Measurements from ENCODE around the gene BMAL1. TPM values are rescaled to one million over a fixed set of nuclear protein-coding genes. Genes with fewer than 3 reads are reported as not detected.
"Not testable (repeated sequence)": the region's sequence is repeated elsewhere in the genome, so short reads cannot be mapped to it uniquely, and the experiment has no call there.

The BMAL1 gene
- total RNA-seq, 1 donor from 2014 or later = 14.8 TPM

DNA sequence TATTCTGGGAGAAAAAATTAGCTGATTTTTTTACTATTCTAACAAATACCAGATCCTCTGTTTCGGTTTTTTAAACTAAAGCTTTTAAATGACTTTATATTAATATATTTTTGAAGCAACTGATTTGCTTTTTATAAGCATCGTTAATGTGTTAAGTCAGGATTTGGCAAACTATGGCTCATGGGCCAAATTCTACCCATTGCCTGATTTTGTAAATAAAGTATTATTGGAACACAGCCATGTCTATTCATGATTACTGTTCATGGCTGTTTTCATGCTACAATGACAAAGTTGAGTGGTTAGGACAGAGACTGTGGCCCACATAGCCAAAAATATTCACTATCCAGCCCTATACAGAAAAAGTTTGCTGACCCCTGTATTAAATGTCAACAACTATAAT is 155.8 kb downstream of the BMAL1 start:
- DNase-seq (ENCODE audit: low spot score) = no peak
- Mint-ChIP-seq H3K4me3 (ENCODE audit: unreplicated experiment) (no peak overlapping the region), H3K4me1 (ENCODE audit: low read depth) (peaks cover 12% of the 10 kb centered on the region), H3K27me3 (ENCODE audit: low read depth) (no peaks in the 10 kb centered on the region), H3K36me3 (ENCODE audit: low read depth) (peaks cover 7% of the 10 kb centered on the region), H3K27ac (ENCODE audit: unreplicated experiment) (no peak overlapping the region), H3K9me3 (ENCODE audit: low read depth) (peaks cover 14% of the 10 kb centered on the region)
- TF ChIP-seq, protein P1, sequence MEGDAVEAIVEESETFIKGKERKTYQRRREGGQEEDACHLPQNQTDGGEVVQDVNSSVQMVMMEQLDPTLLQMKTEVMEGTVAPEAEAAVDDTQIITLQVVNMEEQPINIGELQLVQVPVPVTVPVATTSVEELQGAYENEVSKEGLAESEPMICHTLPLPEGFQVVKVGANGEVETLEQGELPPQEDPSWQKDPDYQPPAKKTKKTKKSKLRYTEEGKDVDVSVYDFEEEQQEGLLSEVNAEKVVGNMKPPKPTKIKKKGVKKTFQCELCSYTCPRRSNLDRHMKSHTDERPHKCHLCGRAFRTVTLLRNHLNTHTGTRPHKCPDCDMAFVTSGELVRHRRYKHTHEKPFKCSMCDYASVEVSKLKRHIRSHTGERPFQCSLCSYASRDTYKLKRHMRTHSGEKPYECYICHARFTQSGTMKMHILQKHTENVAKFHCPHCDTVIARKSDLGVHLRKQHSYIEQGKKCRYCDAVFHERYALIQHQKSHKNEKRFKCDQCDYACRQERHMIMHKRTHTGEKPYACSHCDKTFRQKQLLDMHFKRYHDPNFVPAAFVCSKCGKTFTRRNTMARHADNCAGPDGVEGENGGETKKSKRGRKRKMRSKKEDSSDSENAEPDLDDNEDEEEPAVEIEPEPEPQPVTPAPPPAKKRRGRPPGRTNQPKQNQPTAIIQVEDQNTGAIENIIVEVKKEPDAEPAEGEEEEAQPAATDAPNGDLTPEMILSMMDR (IDR thresholded peaks at IDR 0.05) = no peak

DNA sequence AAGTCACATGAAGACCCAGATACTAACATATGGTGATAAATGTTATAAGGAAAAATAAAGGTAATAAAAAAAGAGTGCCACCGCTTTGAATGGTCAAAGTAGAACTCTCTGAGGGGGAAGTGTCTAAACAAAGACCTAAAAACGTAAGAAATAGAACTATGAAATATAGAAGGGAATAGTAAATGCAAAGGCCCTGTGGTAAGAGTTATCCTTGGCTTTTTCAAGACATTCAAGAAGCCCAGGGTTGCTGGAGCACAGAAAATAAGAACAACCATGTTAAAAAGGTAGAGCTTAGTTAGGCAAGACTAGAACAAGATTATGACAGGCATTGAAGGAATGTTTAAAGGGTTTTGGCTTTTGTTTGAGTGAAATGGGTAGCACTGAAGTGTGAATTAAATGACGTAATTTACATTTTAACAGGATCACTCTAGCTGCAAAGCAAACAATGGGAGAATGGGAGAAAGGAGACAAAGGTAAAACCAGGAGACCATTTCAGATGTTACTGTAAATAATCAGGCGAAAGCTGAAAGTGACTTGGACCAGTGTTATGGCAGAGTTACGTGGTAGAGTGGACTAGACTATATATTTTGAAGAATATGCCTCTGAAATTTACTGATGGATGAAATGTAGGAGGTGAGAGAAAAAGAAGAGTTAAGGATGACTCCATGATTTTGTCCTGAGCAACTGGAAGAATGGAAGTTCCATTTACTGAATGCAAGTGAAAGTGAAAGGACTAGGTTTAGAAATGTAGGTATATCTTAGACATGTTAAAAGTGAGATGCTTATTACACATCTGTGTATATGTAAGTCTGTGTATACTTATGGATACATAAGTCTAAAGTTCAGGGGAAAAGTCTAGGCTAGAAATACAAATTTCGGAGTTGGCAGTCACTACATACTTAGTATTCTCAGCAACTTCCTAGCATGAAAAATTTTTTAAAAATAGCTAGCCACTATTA is 156.9 kb downstream of the BMAL1 start:
- TF ChIP-seq, protein P1 (IDR thresholded peaks at IDR 0.05) = no peak
- no peak for DNase-seq (ENCODE audit: low spot score)
- H3K36me3 Mint-ChIP-seq (ENCODE audit: low read depth) = peaks cover 2% of the 10 kb centered on the region
- peaks cover 13% of the 10 kb centered on the region for H3K4me1 Mint-ChIP-seq (ENCODE audit: low read depth)
- H3K4me3 Mint-ChIP-seq (ENCODE audit: unreplicated experiment) = no peak overlapping the region
- peaks cover 6% of the 10 kb centered on the region for H3K9me3 Mint-ChIP-seq (ENCODE audit: low read depth)
- H3K27ac Mint-ChIP-seq (ENCODE audit: unreplicated experiment) = no peak overlapping the region
- H3K27me3 Mint-ChIP-seq (ENCODE audit: low read depth) = no peaks in the 10 kb centered on the region

DNA sequence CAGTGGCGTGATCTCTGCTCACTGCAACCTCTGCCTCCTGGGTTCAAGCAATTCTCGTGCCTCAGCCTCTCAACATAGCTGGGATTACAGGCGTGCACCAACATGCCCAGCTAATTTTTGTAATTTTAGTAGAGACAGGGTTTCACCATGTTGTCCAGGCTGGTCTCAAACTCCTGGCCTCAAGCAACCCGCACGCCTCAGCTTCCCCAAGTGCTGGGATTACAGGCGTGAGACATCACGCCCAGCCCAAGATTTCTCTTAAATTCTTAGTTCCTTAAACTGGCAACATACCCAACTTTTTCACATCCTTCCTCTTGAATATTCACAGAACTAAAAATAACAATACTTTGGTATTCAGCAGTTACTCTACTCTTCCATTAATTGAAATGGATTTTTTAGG is 159.2 kb downstream of the BMAL1 start:
- H3K36me3 Mint-ChIP-seq (ENCODE audit: low read depth); DNase-seq (ENCODE audit: low spot score); H3K27me3 Mint-ChIP-seq (ENCODE audit: low read depth); H3K27ac Mint-ChIP-seq (ENCODE audit: unreplicated experiment); H3K4me3 Mint-ChIP-seq (ENCODE audit: unreplicated experiment); H3K9me3 Mint-ChIP-seq (ENCODE audit: low read depth): not testable (repeated sequence)
- H3K4me1 Mint-ChIP-seq (ENCODE audit: low read depth) = peaks cover 28% of the 10 kb centered on the region

Other genes with a start within 250 kb of the BMAL1 start
- gene BTBD10, start 185.4 kb downstream of the BMAL1 start, total RNA-seq = 34.2 to 37.3 TPM (median 35.4 TPM) in 3 replicates
- gene PTH, start 218.2 kb downstream of the BMAL1 start, total RNA-seq = not detected in 3 replicates

All from chondrocyte (in vitro differentiated cells).